GM12892 (cell line): ENCODE results near the gene ERFE.

ENCODE experiments used
- POLR2A ChIP-seq: IDR thresholded peaks from 2 replicates; pipeline ENCODE4 v1.6.1; 2011; ENCODE audit warnings: low read depth, low read length, control low read depth
- POLR2AphosphoS5 ChIP-seq: IDR thresholded peaks from 2 replicates; pipeline ENCODE4 v1.6.1; 2011; ENCODE audit warnings: low read depth, low read length, control low read depth
- TAF1 ChIP-seq: IDR thresholded peaks from 2 replicates; pipeline ENCODE4 v1.6.1; 2011; ENCODE audit warnings: low read depth, mild to moderate bottlenecking, control low read depth, low read length, borderline replicate concordance

DNA sequence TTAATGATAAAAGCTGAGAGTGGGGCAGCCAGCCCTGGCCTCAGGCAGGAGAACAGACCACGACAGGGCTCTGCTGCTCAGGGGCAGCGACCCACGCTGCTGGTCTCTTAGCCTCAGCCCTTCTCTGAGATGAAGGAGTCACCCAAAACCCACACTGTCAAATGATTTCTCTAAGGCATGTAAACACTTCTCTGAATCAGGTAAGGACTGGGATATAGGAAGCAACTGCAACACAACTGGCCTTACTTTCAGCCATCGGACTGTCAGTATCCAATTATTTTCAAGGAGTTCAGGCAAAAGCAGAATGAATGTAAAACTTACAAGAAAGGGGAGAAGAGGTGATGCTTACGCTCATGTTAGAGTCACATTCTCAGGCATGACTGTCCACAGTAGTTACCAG lies 21.8 kb downstream of the ERFE start:
- TF ChIP-seq POLR2A (no peak), POLR2AphosphoS5 (no peak), TAF1 (no peak)
